ENCODE results near the gene GABRD. TPM values are rescaled to one million over a fixed set of nuclear protein-coding genes. Genes with fewer than 3 reads are reported as not detected.

Gene GABRD
- total and polyA plus RNA-seq, 2 of the 13 experiments (the other 11 are each of a cell fraction or from before 2014, with no cell fraction given), result not detected

DNA sequence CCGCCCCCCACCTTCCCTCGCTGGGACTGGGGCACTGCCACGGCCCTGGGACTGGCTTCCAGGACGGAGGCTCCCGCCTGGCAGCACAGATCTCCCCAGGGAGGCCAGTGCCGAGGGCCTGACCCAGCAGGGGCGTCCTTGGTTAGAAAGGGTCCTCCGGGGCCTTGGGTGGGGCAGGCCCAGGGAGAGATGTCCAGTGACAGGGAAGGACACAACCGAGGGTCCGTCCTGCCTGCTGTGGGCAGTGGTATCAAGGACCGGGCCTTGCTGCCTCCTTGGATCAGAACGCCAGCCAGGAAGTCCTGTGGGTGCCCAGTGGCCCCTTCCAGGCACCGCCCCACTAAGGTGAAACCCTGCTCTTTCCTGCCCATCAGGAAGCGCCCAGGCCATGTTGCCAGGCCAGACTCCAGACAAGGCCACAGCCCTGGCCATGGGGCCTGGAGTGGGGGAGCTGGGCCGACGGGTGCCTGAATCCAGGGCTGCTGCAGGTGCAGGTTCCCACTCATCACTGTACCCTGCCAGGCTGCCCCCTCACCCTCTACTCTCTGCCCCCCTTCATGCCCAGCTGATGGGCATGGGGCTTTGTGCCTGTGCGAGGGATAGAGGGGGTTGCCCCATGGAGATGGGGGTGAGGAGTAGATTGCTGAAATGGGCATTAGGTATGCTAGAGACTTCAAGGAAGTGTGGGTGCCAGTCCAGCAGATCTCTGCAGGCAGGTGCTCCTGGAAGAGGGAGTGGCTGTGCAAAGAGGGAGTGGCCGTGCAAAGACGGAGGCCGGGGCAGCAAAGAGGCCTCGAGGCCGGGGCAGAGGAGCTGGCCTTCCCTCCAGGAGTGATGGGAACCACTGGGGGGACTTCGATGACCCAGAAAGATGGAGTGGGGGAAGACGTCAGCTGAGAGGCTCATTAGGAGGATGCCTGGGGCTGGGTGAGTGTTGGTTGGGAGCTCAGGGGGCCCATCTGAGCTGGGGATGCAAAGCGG, 28.9 kb downstream of the GABRD start (continued):
- TF ChIP-seq MAZ (IDR thresholded peaks at IDR 0.05; ENCODE audit: borderline replicate concordance, low read depth, low read length) (no peak), MAZ (CRISPR knock-in tag; IDR thresholded peaks at IDR 0.05; ENCODE audit: low read depth) (peak; percentile 39), SPEN (CRISPR knock-in tag; IDR thresholded peaks at IDR 0.05; ENCODE audit: low read depth) (0 out of 2 replicates have a peak, but pooled peaks have one; percentile 28), ZNF275 (CRISPR knock-in tag; IDR thresholded peaks at IDR 0.05; ENCODE audit: borderline replicate concordance) (no peak), ZNF17 (CRISPR knock-in tag; IDR thresholded peaks at IDR 0.05) (no peak), ESRRA (CRISPR knock-in tag; IDR thresholded peaks at IDR 0.05; ENCODE audit: low read depth) (no peak), ZNF777 (CRISPR knock-in tag; IDR thresholded peaks at IDR 0.05) (peak; percentile 13; the same call in 1 of the 2 replicates), GPN1 (CRISPR knock-in tag; IDR thresholded peaks at IDR 0.05; ENCODE audit: borderline replicate concordance) (no peak), NFE2 (CRISPR knock-in tag; IDR thresholded peaks at IDR 0.05) (no peak), POLR2AphosphoS5 (IDR thresholded peaks at IDR 0.05; ENCODE audit: low read depth, low read length) (no peak), ZFP41 (CRISPR knock-in tag; IDR thresholded peaks at IDR 0.05; ENCODE audit: borderline replicate concordance) (no peak), EZH2 (conservative IDR thresholded peaks at IDR 0.05; ENCODE audit: low read depth, low read length) (no peak), ZNF446 (CRISPR knock-in tag; IDR thresholded peaks at IDR 0.05) (no peak), ZNF609 (CRISPR knock-in tag; IDR thresholded peaks at IDR 0.05; ENCODE audit: borderline replicate concordance) (no peak), FOXJ3 (CRISPR knock-in tag; IDR thresholded peaks at IDR 0.05; ENCODE audit: borderline replicate concordance) (no peak), ZMYM4 (CRISPR knock-in tag; IDR thresholded peaks at IDR 0.05) (no peak), ETS1 (CRISPR knock-in tag; IDR thresholded peaks at IDR 0.05) (no peak), ZNF24 (IDR thresholded peaks at IDR 0.05) (no peak), ZKSCAN5 (CRISPR knock-in tag; IDR thresholded peaks at IDR 0.05) (no peak), NFKBIZ (CRISPR knock-in tag; IDR thresholded peaks at IDR 0.05) (no peak)

Data from HepG2 (cell line).